HUES48 (cell line): ENCODE measurements around the gene UBA5.
"Not testable (repeated sequence)": the region's sequence is repeated elsewhere in the genome, so short reads cannot be mapped to it uniquely, and the experiment has no call there.

Source experiments
- H3K27ac ChIP-seq: one replicate; pipeline ENCODE4 v1.7.0; 2013; ENCODE audit warnings: low read depth, low read length, inconsistent platforms
- H3K27me3 ChIP-seq: 2 replicates; pipeline ENCODE4 v1.6.1; 2013; ENCODE audit warnings: mild to moderate bottlenecking, low read length; ENCODE audit not compliant: control insufficient read depth, insufficient read depth
- H3K36me3 ChIP-seq: 2 replicates; pipeline ENCODE4 v1.6.1; 2013; ENCODE audit warnings: low read length; ENCODE audit not compliant: control insufficient read depth, insufficient read depth
- H3K4me1 ChIP-seq: 2 replicates; pipeline ENCODE4 v1.6.1; 2013; ENCODE audit warnings: mild to moderate bottlenecking, low read length; ENCODE audit not compliant: control insufficient read depth, insufficient read depth
- H3K4me3 ChIP-seq: 2 replicates; pipeline ENCODE4 v1.5.1; 2013; ENCODE audit warnings: mild to moderate bottlenecking, low read depth, low read length
- H3K9ac ChIP-seq: 2 replicates; pipeline ENCODE4 v1.6.1; 2013; ENCODE audit warnings: mild to moderate bottlenecking, low read depth, low read length, moderate library complexity
- H3K9me3 ChIP-seq: 2 replicates; pipeline ENCODE4 v1.6.1; 2013; ENCODE audit warnings: low read length; ENCODE audit not compliant: control insufficient read depth, insufficient read depth

UBA5 gene

GRCh38 chr3:132660052-132660810 lies at the start of gene UBA5:
Gene UBA5, plus strand, starts transcription at chr3:132660329. Its CDS starts 209 bp downstream, at chr3:132660538.
- peak within 1 kb of the TSS; percentile 71 for H3K27ac ChIP-seq
- no peaks in the 10 kb centered on the region for H3K27me3 ChIP-seq
- H3K36me3 ChIP-seq = no peaks in the 10 kb centered on the region
- H3K4me1 ChIP-seq = peaks cover 9% of the 10 kb centered on the region
- peak within 1 kb of the TSS; percentile 84 for H3K9ac ChIP-seq
- peak within 1 kb of the TSS; percentile 88 for H3K4me3 ChIP-seq
- no peaks in the 10 kb centered on the region for H3K9me3 ChIP-seq

GRCh38 chr3:132615301-132615700 lies 44.8 kb upstream of the UBA5 start:
- H3K9ac ChIP-seq, H3K27me3 ChIP-seq, H3K4me3 ChIP-seq, H3K27ac ChIP-seq, H3K4me1 ChIP-seq, H3K9me3 ChIP-seq, H3K36me3 ChIP-seq: not testable (repeated sequence)

GRCh38 chr3:132615881-132616280 lies 44.2 kb upstream of the UBA5 start:
- Histone ChIP-seq H3K27ac (no peak overlapping the region), H3K27me3 (no peaks in the 10 kb centered on the region), H3K9ac (no peak overlapping the region), H3K36me3 (no peaks in the 10 kb centered on the region), H3K4me3 (no peak overlapping the region), H3K9me3 (no peaks in the 10 kb centered on the region), H3K4me1 (no peaks in the 10 kb centered on the region)

GRCh38 chr3:132616780-132617179 lies 43.3 kb upstream of the UBA5 start:
- H3K9me3 ChIP-seq = no peaks in the 10 kb centered on the region
- H3K27me3 ChIP-seq = no peaks in the 10 kb centered on the region
- no peak overlapping the region for H3K4me3 ChIP-seq
- no peak overlapping the region for H3K9ac ChIP-seq
- H3K27ac ChIP-seq = no peak overlapping the region
- H3K36me3 ChIP-seq = no peaks in the 10 kb centered on the region
- no peaks in the 10 kb centered on the region for H3K4me1 ChIP-seq

- H3K27ac ChIP-seq = no peak overlapping the region
- H3K9ac ChIP-seq = no peak overlapping the region
- no peaks in the 10 kb centered on the region for H3K9me3 ChIP-seq
- H3K36me3 ChIP-seq = peaks cover 9% of the 10 kb centered on the region
- no peaks in the 10 kb centered on the region for H3K4me1 ChIP-seq
- no peaks in the 10 kb centered on the region for H3K27me3 ChIP-seq
- H3K4me3 ChIP-seq = no peak overlapping the region
Observed at GRCh38 chr3:132622148-132622547, 38.0 kb upstream of the UBA5 start.

- Histone ChIP-seq H3K27ac (no peak overlapping the region), H3K9ac (no peak overlapping the region), H3K4me1 (no peaks in the 10 kb centered on the region), H3K27me3 (no peaks in the 10 kb centered on the region), H3K4me3 (no peak overlapping the region), H3K9me3 (no peaks in the 10 kb centered on the region), H3K36me3 (peaks cover 15% of the 10 kb centered on the region)
Observed at GRCh38 chr3:132622761-132623160, 37.4 kb upstream of the UBA5 start.

GRCh38 chr3:132623646-132624045 lies 36.5 kb upstream of the UBA5 start:
- Histone ChIP-seq H3K4me3 (no peak overlapping the region), H3K36me3 (peaks cover 23% of the 10 kb centered on the region), H3K9me3 (no peaks in the 10 kb centered on the region), H3K4me1 (no peaks in the 10 kb centered on the region), H3K9ac (no peak overlapping the region), H3K27ac (no peak overlapping the region), H3K27me3 (no peaks in the 10 kb centered on the region)

- no peak overlapping the region for H3K4me3 ChIP-seq
- H3K27me3 ChIP-seq = no peaks in the 10 kb centered on the region
- peaks cover 23% of the 10 kb centered on the region for H3K36me3 ChIP-seq
- no peak overlapping the region for H3K9ac ChIP-seq
- no peak overlapping the region for H3K27ac ChIP-seq
- H3K9me3 ChIP-seq = no peaks in the 10 kb centered on the region
- no peaks in the 10 kb centered on the region for H3K4me1 ChIP-seq
Observed at GRCh38 chr3:132624790-132625189, 35.3 kb upstream of the UBA5 start.

GRCh38 chr3:132625613-132626012 lies 34.5 kb upstream of the UBA5 start:
- no peak overlapping the region for H3K4me3 ChIP-seq
- H3K27me3 ChIP-seq = no peaks in the 10 kb centered on the region
- no peak overlapping the region for H3K9ac ChIP-seq
- peaks cover 23% of the 10 kb centered on the region for H3K36me3 ChIP-seq
- no peaks in the 10 kb centered on the region for H3K4me1 ChIP-seq
- H3K9me3 ChIP-seq = no peaks in the 10 kb centered on the region
- H3K27ac ChIP-seq = no peak overlapping the region

- H3K9me3 ChIP-seq = no peaks in the 10 kb centered on the region
- H3K4me1 ChIP-seq = no peaks in the 10 kb centered on the region
- H3K4me3 ChIP-seq = no peak overlapping the region
- H3K27me3 ChIP-seq = no peaks in the 10 kb centered on the region
- peaks cover 25% of the 10 kb centered on the region for H3K36me3 ChIP-seq
- no peak overlapping the region for H3K27ac ChIP-seq
- H3K9ac ChIP-seq = no peak overlapping the region
Observed at GRCh38 chr3:132626955-132627354, 33.2 kb upstream of the UBA5 start.

- peaks cover 25% of the 10 kb centered on the region for H3K36me3 ChIP-seq
- H3K9me3 ChIP-seq = no peaks in the 10 kb centered on the region
- no peak overlapping the region for H3K4me3 ChIP-seq
- no peaks in the 10 kb centered on the region for H3K27me3 ChIP-seq
- H3K9ac ChIP-seq = no peak overlapping the region
- H3K4me1 ChIP-seq = no peaks in the 10 kb centered on the region
- H3K27ac ChIP-seq = no peak overlapping the region
Observed at GRCh38 chr3:132628157-132628556, 32.0 kb upstream of the UBA5 start.
